ENCODE measurements around the gene ATG5. TPM values are rescaled to one million over a fixed set of nuclear protein-coding genes. Genes with fewer than 3 reads are reported as not detected.
A peak's percentile ranks its signal among the peaks of the same experiment; 100 is the strongest.

Gene ATG5
- 12.1 TPM for total RNA-seq

- peak; percentile 97 to 99 (median 99) for DNase-seq (ENCODE audit: low read depth in 2 of 3, low spot score in 2 of 3)
Observed at GRCh38 chr6:106325336-106326178, at the start of gene ATG5. Gene ATG5 (minus strand): TSS chr6:106325760. CDS start chr6:106316208, 9,552 bp downstream.

- DNase-seq (ENCODE audit: low read depth in 2 of 3, low spot score in 2 of 3) = no peak
Observed at GRCh38 chr6:106373502-106374239, 48.1 kb upstream of the ATG5 start.

GRCh38 chr6:106372838-106373501 lies 47.4 kb upstream of the ATG5 start:
- no peak for DNase-seq (ENCODE audit: low read depth in 2 of 3, low spot score in 2 of 3)

DNA sequence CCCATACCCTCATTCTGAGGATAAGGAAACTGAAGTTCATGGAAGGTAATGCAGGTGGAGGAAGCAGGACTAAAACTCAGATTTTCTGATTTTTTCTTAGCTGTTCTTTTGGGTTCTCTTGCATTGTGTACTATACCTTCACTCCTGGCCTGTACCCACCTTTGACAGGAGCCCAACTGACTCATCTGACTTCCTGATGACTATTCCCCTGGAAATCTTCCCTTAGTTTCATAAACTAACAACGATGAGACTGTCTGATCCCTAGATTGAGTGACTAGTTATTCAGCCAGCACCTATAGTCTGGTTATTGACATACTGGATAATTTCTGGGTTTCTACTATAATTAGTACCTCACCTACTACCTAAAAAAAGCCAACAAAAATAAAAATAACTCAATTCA lies 45.1 kb upstream of the ATG5 start:
- DNase-seq (ENCODE audit: low read depth in 2 of 3, low spot score in 2 of 3) = no peak

GRCh38 chr6:106369739-106370138 lies 44.2 kb upstream of the ATG5 start:
- DNase-seq (ENCODE audit: low read depth in 2 of 3, low spot score in 2 of 3) = no peak

GRCh38 chr6:106363401-106364138 lies 38.0 kb upstream of the ATG5 start:
- no peak for DNase-seq (ENCODE audit: low read depth in 2 of 3, low spot score in 2 of 3)

- DNase-seq (ENCODE audit: low read depth in 2 of 3, low spot score in 2 of 3) = peak in 2 of 3 donors; percentile 14 to 40
Observed at GRCh38 chr6:106360989-106361430, 35.5 kb upstream of the ATG5 start.

DNA sequence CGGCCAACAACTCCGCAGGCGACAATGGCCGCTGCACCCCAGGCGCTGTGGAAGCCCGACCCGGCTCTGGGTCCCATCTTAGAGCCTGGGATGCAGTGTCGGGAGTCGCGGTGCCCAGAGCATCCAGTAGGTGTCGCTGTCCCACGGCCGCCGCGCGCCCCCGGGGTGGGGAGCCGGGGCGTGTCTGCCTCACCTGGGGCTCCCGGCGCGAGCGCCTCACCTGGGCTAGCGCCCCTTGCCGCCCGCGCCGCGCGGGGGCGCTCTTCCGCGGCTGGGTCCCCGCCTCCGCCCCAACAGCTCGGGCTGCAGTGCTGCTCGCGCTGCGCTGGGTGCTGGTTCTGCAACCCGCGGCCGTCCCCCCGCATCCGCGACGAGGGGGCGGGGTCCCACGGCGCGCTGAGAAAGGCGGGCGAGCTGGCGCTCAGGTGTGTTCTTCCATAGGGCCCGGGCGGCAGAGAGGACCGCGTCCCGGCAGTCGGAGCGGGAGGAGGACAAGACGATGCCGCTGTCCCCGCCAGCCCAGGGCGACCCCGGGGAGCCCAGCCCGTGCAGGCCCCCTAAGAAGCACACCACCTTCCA lies 34.9 kb upstream of the ATG5 start, which contains the start of gene CRYBG1:
CRYBG1 (plus strand) TSS at position 308 of the 579 bp plus-strand sequence; CDS start at position 500, 192 bp downstream.
- DNase-seq (ENCODE audit: low read depth in 2 of 3, low spot score in 2 of 3) = peak; percentile 31 to 65 (median 45)

DNA sequence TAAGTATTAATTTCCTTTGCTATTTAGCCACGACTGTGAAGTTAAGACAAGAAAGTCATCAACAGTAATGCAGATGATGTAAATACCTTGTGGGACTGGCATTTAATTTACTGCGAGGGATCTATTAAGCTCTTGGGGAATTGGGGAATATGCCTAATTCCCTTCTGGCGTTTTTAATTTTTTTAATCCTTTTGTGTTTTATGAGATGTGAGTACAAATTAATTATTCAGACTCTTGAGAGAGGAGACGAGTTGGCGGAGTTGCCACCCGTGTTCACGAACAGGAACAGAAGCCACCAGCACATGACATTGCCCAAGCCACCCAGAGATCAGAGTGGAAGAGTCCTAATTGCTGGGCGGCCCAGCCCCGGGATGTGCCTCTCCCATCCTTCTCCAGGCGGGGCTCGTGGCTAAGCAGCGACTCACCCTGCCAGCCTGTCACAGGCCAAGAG lies 34.4 kb upstream of the ATG5 start:
- no peak for DNase-seq (ENCODE audit: low read depth in 2 of 3, low spot score in 2 of 3)

- DNase-seq (ENCODE audit: low read depth in 2 of 3, low spot score in 2 of 3) = no peak
Observed at GRCh38 chr6:106356378-106356777, 30.8 kb upstream of the ATG5 start.

DNA sequence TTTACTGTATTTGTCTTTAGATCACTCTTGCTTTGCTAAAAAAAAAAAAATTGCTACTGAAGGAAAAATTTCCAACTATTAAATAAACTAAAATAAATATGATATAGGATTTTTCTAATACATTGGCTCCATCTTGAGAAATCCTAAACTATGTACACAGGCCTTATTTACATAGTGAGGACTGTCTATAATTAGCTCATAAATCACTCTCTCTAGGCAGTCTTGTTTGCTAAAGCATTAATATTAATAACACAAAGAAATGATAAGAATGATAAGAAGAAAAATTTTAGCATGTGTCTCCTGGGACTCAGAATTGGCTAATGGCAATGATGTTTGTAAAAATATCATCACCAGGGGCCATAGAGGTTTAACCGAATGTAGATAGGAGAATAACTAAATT lies 21.7 kb upstream of the ATG5 start:
- no peak for DNase-seq (ENCODE audit: low read depth in 2 of 3, low spot score in 2 of 3)

DNA sequence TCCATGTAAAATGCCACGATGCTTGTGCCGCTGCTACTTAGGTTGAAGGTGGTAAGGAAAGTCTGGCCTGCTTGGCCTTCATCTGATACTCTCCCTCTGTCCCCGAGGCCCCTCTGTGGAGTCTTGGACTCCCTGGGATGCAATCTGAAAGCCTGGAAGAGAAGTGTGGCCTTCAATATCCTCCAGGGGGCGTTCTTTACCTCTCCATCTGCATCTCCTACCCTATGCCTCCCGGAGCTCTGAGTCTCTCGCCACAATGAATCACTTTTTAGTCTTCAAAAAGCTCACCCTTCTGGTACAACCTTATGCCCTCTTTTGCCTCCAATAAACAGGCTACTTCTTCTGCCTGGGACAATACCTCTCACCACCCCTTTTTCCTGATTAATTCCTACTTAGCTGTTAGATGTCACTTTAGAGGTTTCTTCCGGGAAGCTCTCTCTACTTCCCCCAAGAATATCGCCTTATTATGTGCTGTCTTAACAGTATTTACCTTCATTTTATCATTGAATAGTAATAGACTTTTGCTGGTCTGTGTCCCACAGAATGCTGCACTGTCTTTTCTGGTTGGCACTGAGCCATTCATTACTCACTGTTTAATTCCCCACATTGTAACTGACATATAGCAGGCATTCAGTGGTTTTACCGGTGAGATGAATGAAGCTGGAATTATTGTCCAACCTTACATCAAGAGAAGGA lies 13.9 kb upstream of the ATG5 start:
- peak in 2 of 3 donors; percentile 62 to 73 for DNase-seq (ENCODE audit: low read depth in 2 of 3, low spot score in 2 of 3)

DNA sequence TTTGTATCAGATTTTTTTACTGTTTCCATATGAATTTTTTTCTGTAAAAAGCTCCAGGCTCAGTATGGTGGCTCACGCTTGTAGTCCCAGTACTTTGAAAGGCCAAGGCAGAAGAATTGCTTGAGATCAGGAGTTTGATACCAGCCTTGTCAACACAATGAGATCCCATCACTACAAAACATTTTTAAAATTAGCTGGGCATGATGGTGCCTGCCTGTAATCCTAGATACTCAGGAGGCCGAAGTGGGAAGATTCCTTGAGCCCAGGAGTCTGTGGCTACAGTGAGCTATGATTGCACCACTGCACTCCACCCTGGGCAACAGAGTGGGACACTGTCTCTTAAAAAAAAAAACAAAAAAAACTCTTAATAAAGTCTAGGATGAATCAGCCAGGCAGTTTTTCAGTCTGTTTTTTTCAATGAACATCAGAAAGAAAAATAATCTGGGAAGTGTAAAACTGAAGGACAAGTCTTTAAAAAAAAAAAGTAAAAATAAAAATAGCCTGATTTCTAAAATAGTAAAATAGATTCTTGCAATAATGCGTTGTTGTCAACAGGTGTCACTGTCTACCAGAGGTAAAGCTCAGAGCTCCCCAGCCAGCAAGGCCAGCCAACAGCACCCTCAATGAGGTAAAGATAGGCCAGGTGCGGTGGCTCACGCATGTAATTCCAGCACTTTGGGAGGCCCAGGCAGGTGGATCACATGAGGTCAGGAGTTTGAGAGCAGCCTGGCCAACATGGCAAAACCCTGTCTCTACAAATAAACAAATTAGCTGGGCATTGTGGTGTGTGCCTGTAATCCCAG lies 9.3 kb upstream of the ATG5 start:
- peak; percentile 31 to 73 (median 56) for DNase-seq (ENCODE audit: low read depth in 2 of 3, low spot score in 2 of 3)

DNA sequence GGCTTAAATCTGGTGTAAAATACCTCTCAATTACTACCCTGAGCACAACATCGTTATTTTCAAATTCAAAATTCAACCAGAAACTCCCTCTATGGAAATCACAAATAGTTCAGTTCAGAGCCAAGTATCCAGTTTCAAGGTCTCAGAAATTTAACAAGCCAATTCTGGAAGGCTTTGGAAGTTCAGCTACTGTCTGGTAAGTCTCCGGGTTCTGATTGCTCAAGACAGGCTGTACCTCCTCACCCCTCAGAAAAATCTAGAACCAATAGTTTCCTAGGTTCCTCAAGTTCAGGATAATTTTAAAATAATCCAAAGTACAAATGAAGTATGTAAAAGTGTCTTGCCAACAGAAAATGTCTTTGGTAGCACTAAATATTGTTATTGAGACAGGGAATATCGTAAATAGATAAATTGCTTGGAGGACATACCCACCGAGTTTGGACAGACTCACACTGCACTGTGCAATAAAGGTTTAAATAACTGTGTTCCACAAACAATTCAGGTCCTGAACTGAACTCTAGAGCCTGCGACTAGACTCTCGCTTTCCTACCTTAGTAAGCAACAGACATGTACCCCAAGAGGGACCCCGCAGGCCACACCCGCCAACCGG lies 729 bp downstream of the ATG5 start:
- no peak for DNase-seq (ENCODE audit: low read depth in 2 of 3, low spot score in 2 of 3)

DNA sequence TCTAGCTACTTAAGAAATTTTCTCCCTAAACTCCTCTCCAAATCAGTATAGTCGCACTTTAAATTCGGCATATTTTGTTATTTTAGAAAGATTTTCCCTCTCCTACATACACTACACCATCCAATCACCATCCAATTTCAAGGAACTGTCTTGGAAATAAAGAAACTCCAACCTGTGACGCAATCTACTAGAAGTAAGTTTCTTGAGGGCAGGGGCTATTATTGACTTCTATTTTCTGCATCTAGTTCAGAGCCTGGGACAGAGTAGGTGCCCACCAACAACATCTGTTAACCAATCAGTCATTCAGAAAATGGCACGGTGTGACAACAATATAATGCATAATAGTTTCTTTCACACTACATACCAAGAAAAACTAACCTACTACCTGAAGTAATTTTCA lies 3.6 kb downstream of the ATG5 start:
- DNase-seq (ENCODE audit: low read depth in 2 of 3, low spot score in 2 of 3) = no peak

- peak in 1 of 3 donors; percentile 4 for DNase-seq (ENCODE audit: low read depth in 2 of 3, low spot score in 2 of 3)
Observed at GRCh38 chr6:106318851-106319250, 6.7 kb downstream of the ATG5 start.

DNA sequence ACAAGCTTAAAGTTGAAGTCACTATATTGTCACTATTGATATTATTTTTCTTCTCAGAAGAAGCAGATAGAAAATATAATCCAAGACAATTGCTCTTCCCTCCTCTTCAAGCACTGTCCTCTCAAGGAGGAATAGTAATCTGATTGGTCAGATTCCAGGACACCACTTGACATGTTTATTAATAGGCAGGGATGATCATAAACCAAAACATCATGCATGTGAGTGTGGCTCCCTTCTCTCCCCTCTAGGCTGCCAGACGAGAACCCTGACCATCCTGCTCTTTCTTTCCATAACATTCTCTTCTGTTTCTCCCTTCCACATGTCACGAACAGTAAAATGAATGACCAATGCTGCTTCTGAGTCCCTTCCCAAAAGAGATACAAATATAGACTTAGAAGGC lies 7.5 kb downstream of the ATG5 start:
- no peak for DNase-seq (ENCODE audit: low read depth in 2 of 3, low spot score in 2 of 3)

DNA sequence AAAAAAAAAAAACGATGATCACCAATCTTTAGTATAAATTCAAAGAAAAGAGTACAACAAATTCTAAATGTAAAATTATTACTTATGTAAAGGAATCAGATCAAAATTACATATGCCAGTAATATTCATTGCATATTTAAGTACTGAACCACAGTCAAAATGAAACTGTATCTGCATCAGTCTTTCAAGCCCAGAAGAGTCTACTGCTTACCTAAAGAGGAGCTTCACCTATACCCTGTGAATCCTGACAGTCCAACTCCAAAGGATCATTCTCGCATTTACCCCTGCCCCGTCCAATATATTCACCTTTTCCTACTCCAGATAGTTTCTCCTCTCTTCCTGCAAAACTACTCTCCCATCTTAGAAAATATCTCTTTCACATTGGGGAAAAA lies 9.2 kb downstream of the ATG5 start:
- DNase-seq (ENCODE audit: low read depth in 2 of 3, low spot score in 2 of 3) = no peak
